Nephron progenitor cell (in vitro differentiated cells): ENCODE measurements around the gene AAR2.

Source experiments
- DNase-seq: peaks from one replicate; pipeline ENCODE4 v3.0.0; 2021
- H3K27ac Mint-ChIP-seq: 2 replicates; pipeline ENCODE4 v1.8.0; 2021; ENCODE audit warnings: mild to moderate bottlenecking, moderate library complexity, mixed read lengths
- H3K27me3 Mint-ChIP-seq: 2 replicates; pipeline ENCODE4 v1.8.0; 2021; ENCODE audit warnings: mild to moderate bottlenecking, low read depth, mixed read lengths; ENCODE audit not compliant: poor library complexity
- H3K36me3 Mint-ChIP-seq: 2 replicates; pipeline ENCODE4 v1.8.0; 2021; ENCODE audit warnings: low read depth, mixed read lengths
- H3K4me1 Mint-ChIP-seq: 2 replicates; pipeline ENCODE4 v1.8.0; 2021; ENCODE audit warnings: mixed read lengths
- H3K4me3 Mint-ChIP-seq: 2 replicates; pipeline ENCODE4 v1.8.0; 2021; ENCODE audit warnings: mild to moderate bottlenecking, moderate library complexity, mixed read lengths
- H3K9me3 Mint-ChIP-seq: 2 replicates; pipeline ENCODE4 v1.8.0; 2021; ENCODE audit warnings: mild to moderate bottlenecking, moderate library complexity, mixed read lengths
- TF ChIP-seq, protein P1 (sequence below): fragments of 200-600 bp; sonication (generic); IDR thresholded peaks from 2 replicates; pipeline ENCODE4 v1.5.0; 2021; ENCODE audit warnings: antibody characterized with exemption

The AAR2 gene

DNA sequence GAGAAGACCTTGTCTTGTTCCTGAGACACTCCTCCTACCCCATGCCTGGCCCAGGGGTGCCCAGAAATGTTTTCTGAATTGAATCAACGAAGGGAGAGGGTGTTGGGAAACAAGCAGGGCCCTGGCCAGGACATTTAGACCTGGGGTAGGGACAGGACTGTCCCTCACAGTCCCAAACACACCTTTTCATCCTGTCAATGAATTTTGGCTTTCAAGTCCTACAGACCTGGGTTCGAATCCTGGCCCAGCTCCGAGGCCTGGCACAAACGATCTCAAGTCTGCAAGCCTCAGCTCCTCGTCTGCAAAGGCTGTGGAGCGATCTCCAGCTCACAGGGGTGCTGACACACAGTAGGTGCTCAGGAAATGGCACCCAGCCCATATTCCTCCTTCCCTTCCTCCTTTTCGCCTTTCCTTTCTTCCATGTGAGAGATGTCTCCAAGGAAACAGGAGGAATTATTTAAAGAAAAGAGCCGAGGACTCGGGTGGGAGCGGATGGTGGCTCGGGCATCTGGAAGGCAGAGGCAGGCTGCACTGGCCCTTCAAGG lies 62.6 kb downstream of the AAR2 start:
- Mint-ChIP-seq H3K4me1 (no peaks in the 10 kb centered on the region), H3K9me3 (no peaks in the 10 kb centered on the region), H3K27ac (no peak overlapping the region), H3K27me3 (peaks cover 93% of the 10 kb centered on the region), H3K36me3 (no peaks in the 10 kb centered on the region), H3K4me3 (no peak overlapping the region)
- no peak for DNase-seq
- TF ChIP-seq, protein P1, sequence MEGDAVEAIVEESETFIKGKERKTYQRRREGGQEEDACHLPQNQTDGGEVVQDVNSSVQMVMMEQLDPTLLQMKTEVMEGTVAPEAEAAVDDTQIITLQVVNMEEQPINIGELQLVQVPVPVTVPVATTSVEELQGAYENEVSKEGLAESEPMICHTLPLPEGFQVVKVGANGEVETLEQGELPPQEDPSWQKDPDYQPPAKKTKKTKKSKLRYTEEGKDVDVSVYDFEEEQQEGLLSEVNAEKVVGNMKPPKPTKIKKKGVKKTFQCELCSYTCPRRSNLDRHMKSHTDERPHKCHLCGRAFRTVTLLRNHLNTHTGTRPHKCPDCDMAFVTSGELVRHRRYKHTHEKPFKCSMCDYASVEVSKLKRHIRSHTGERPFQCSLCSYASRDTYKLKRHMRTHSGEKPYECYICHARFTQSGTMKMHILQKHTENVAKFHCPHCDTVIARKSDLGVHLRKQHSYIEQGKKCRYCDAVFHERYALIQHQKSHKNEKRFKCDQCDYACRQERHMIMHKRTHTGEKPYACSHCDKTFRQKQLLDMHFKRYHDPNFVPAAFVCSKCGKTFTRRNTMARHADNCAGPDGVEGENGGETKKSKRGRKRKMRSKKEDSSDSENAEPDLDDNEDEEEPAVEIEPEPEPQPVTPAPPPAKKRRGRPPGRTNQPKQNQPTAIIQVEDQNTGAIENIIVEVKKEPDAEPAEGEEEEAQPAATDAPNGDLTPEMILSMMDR = no peak

DNA sequence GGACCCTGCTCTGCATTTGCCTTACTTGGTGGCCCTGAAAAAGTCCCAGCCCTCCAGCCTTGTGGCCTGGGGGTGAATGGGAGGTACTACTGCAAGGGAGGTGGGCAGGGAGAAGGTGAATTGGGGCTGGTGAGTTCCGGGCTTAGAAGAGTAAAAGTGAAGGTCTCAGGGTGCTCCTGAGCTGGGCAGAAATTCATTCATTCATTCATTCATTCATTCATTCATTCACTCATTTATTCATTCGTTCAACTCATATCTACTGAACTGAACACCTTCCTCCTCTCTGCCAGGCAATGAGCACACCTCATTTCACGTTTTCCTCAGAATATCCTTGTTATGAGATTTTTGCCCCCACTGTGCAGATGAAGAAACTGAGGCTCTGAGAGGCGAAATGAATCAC lies 63.2 kb downstream of the AAR2 start:
- Mint-ChIP-seq H3K27me3 (peaks cover 95% of the 10 kb centered on the region), H3K4me1 (no peaks in the 10 kb centered on the region), H3K9me3 (no peaks in the 10 kb centered on the region), H3K27ac (no peak overlapping the region), H3K4me3 (no peak overlapping the region), H3K36me3 (no peaks in the 10 kb centered on the region)
- TF ChIP-seq, protein P1 = no peak
- no peak for DNase-seq

DNA sequence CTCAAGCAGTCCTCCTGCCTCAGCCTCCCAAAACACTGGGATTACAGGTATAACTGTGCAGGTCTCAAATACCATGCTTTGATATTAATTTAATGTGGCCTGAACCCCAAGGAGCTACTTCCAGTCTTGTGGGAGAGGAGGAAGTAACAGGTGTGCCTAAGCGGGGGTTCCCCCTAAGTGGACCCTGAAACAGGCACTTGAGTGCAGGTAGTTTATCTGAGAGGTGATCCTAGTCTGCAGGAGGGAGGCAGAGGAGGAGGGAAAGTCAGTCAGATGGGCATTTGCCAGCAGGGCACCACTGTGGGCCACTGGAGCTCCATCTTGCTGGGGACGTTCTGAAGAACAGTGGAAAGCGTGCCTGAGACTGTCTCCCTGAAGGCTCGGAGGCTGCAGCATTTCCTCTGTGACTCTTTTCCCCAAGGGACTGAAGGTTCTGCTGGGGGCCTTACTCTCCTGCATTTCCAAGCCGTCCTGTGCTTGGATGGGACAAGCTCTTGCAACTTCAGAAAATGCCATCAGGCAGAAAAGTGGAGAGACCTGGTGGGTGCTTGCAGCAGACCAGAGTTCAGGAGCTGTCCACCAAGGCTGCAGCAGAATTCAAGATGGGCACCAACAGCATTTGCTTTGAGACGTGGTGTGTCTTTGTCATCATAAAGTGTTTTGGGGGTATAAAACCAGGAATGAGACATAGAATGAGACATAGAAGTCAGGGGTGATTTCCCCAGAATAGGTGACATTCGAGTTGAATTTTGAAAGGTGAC lies 65.3 kb downstream of the AAR2 start:
- Mint-ChIP-seq H3K9me3 (no peaks in the 10 kb centered on the region), H3K4me3 (no peak overlapping the region), H3K36me3 (no peaks in the 10 kb centered on the region), H3K27ac (no peak overlapping the region), H3K27me3 (peaks cover 92% of the 10 kb centered on the region), H3K4me1 (peaks cover 9% of the 10 kb centered on the region)
- no peak for DNase-seq
- TF ChIP-seq, protein P1 = no peak

DNA sequence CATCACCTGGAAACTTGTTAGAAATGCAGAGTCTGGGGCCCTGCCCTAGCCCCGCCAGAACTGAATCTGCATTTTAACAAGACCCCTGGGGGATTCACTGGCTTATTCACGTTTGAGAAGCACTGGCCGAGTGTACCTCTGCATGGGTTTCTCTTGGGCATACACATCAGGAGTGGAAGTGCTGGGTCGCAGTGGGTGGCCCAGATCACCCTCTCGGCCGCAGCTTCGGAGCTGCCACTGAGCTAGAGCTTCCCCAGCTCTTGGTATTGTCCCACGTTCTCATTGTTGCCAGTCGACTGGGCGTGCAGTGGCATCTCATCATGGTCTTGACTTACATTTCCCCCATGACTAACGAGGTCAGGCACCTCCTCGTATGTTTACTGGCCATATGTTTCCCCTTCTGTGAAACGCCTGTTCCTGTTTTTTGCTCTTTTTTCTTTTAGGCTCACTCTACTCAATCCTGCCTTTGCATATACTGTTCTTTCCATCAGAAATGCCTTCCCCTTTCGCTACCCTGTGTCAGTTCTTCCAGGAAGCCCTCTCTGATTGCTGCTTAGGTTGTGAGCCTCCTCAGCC lies 66.8 kb downstream of the AAR2 start:
- H3K4me1 Mint-ChIP-seq = peaks cover 9% of the 10 kb centered on the region
- TF ChIP-seq, protein P1 = no peak
- no peak overlapping the region for H3K27ac Mint-ChIP-seq
- no peak overlapping the region for H3K4me3 Mint-ChIP-seq
- no peak for DNase-seq
- peaks cover 93% of the 10 kb centered on the region for H3K27me3 Mint-ChIP-seq
- H3K36me3 Mint-ChIP-seq = no peaks in the 10 kb centered on the region
- no peaks in the 10 kb centered on the region for H3K9me3 Mint-ChIP-seq

DNA sequence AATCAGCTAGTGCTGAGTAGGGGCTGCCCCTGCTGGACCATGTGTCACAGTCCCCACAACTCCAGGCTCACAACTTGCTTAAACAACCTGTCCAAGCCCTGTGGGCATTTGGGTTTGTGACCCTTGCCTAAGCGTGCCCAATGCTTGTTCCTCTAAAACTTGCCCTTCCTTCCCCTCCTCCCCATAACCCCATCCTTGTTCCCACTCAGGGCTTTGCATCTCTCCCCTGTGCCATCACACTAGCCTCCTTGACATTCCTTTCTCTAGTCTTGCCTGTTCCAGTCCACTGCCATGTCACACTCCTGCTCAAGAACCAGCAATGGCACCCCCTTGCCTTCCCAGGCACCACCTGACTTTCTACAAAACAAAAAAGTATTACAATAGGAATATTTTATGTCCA lies 67.6 kb downstream of the AAR2 start:
- DNase-seq = no peak
- H3K27me3 Mint-ChIP-seq = peaks cover 95% of the 10 kb centered on the region
- TF ChIP-seq, protein P1 = no peak
- H3K4me1 Mint-ChIP-seq = peaks cover 9% of the 10 kb centered on the region
- no peaks in the 10 kb centered on the region for H3K9me3 Mint-ChIP-seq
- H3K27ac Mint-ChIP-seq = no peak overlapping the region
- H3K4me3 Mint-ChIP-seq = no peak overlapping the region
- H3K36me3 Mint-ChIP-seq = no peaks in the 10 kb centered on the region
